ELR (cell line): ENCODE data around the gene MED13.
"Not testable (repeated sequence)": the region's sequence is repeated elsewhere in the genome, so short reads cannot be mapped to it uniquely, and the experiment has no call there.

Experiments
- DNase-seq: peaks from one replicate; pipeline ENCODE4 v3.0.0-alpha.2; 2015; ENCODE audit warnings: low read depth

The MED13 gene

DNA sequence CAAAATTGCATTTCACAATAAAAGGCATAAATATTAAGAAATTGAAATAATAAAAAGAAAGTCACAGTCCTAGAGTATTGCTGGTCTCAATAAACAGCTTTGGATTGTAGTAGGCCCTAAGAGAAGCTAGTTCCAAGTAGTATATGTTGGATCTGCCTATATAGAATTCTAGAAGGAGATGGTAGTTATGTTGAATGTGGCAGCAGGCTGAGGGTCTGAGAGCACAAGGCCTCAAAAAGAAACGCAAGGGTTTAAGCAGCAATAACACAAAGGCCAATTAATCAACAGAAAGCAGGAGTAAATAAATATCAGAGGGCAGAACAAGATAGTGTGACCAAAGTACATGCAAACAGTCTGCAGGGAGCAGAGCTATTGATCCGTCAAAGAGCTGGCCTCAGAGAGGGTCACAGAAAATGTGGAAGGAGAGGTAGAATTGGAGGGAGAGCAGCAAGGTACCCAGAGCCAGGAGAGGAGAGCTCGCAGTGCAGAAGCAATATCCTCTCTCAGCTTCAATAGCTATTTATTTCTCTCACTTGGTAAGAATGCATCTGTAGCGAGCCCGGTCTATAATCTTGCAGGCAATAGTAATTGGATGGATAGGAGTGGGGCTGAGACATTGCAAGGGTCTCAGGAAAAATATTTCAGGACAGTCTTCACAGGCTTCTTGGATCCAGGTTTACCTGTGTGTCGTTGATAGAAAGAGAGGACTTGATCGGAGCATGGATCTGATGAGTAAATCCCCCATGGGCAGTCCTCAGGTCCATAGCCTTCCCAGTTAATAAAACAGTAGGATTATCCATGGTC lies 25.1 kb upstream of the MED13 start:
- DNase-seq, result no peak

- DNase-seq, result no peak
Measured at GRCh38 chr17:62089334-62089733, 24.3 kb upstream of the MED13 start.

- no peak for DNase-seq
Measured at GRCh38 chr17:62086737-62087136, 21.7 kb upstream of the MED13 start.

- DNase-seq, result no peak
Measured at GRCh38 chr17:62085511-62086408, 20.7 kb upstream of the MED13 start.

DNA sequence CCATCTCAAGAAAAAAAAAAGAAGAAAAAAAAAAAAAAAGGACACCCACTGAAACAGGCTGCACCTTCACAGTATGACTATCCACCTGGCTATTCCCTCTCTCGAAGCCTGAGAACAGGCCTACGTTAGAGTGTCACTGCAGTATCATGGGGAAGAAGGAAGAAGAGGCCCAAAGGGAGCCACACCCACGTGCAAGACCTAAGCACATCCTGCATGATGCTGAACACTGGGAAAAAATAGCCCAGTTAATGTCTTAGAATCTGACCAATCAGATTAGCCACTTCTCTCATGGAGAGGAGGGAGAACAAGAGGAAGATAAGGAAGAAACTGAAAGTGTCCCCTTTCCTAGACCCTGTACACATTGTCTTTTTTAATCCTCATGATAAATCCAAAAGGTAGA lies 19.5 kb upstream of the MED13 start:
- DNase-seq, result peak; percentile 11

GRCh38 chr17:62083651-62084050 lies 18.6 kb upstream of the MED13 start:
- DNase-seq, result no peak

DNA sequence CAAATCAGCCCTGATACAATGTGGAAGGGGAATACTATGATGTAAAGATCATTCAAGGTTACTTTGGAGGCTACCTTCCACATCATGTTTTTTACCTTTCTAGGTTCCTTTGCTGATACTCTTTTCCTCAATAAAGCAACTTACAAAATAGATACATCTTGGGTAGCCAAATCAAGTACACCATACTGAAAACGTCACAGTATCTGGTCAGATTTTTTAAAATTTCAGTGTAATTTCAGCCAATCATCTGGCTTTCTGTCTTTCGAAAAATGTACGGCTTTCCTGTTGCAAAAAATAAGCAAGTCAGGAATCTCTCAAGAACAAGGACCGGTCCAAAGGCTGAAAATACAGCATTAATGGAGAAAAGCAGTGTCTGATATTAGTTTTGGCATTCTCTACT lies 15.6 kb upstream of the MED13 start:
- DNase-seq, result no peak

DNA sequence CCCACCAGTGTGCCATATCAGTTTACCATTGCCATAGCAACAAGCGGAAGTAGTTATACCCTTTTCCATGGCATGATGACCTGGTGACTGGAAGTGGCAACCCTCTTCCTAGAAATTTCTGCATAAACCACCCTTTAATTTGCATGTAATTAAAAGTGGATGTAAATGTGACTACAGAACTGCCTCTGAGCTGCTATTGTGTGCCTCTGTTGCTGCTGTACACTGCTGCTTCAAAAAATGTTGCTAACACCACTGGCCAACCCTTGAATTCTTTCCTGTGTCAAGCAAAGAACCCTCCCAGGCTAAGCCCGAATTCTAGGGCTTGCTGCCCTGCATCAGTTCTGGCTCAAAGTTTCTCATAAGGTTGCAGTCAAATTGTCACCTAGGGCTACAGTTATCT lies 12.9 kb upstream of the MED13 start:
- DNase-seq, result no peak

GRCh38 chr17:62076864-62077788 lies 12.0 kb upstream of the MED13 start:
- DNase-seq, result no peak

DNA sequence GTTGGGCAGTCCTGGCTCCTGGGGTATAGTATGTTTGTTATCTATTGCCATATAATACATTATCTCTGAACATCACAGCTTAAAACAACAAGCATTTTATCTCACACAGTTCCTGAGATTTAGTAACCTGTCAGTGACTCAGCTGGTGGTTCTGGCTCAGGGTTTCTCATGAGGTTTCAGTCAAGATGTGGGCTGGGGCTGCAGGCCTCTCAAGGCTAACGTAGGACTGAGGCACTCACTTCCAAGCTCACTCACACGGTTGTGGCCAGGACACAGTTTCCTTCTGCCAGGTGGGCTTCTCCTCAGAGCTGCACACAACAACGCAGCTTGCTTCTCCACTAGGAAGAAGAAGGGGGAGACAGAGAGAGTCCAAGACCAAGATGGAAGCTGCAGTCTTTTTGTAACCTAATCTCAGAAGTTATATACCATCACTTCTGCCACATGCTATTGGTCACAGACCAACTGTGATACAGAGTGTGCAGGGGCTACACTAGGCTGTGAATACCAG lies 10.3 kb upstream of the MED13 start:
- DNase-seq, result peak; percentile 18

- no peak for DNase-seq
Measured at GRCh38 chr17:62073993-62074392, 8.9 kb upstream of the MED13 start.

DNA sequence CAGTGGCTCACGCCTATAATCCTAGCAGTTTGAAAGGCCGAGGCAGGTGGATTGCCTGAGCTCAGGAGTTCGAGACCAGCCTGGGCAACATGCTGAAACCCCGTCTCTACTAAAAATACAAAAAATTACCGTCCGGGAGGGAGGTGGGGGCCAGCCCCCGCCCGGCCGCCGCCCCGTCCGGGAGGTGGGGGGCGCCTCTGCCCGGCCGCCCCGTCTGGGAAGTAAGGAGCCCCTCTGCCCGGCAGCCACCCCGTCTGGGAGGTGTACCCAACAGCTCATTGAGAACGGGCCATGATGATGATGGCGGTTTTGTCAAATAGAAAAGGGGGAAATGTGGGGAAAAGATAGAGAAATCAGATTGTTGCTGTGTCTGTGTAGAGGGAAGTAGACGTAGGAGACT lies 7.8 kb upstream of the MED13 start:
- DNase-seq, result not testable (repeated sequence)

- DNase-seq, result no peak
Measured at GRCh38 chr17:62070900-62071299, 5.8 kb upstream of the MED13 start.

GRCh38 chr17:62067165-62068145 lies 2.4 kb upstream of the MED13 start:
- no peak for DNase-seq

DNA sequence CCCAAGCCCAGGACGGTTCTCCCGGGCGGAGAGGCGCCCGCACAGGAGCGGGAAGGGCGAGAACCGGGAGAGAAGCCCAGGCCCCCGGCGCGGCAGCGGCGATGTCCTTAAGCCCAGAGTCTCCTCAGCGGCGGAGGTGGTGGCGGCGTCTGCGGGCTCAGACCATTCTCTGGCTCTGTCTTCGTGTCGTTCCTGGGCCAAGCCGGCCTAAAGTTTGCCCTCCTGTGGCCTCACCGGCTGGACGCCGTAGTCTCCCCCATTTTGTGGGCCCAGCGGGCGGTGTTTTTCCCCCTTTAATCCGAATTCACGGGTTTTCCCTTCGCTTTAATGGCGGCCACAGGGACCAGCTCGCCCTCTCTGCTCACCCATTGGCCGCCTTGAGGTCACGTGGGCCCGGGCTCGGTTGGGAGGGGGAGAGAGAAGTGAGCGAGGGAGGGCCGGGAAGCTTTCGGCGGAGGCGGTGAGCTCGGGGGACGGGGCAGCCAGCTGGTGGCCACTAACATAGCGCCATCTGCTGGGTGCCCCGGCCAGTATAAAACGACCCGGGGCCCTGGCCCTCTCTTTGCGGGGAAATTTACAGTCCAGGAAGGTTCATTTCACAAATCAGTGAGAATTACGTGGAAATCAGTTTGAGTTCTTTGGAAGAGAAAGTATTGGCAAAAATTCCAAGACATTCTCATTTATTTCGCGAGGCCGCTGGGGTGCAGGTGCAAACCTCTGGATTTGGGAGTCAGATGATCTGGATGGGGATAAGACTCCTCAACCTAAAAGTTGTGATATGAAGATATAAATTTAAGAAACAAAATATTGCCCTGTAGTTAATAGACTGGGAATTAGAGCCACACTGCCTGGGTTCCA lies 762 bp upstream of the MED13 start:
- DNase-seq, result peak; percentile 99

DNA sequence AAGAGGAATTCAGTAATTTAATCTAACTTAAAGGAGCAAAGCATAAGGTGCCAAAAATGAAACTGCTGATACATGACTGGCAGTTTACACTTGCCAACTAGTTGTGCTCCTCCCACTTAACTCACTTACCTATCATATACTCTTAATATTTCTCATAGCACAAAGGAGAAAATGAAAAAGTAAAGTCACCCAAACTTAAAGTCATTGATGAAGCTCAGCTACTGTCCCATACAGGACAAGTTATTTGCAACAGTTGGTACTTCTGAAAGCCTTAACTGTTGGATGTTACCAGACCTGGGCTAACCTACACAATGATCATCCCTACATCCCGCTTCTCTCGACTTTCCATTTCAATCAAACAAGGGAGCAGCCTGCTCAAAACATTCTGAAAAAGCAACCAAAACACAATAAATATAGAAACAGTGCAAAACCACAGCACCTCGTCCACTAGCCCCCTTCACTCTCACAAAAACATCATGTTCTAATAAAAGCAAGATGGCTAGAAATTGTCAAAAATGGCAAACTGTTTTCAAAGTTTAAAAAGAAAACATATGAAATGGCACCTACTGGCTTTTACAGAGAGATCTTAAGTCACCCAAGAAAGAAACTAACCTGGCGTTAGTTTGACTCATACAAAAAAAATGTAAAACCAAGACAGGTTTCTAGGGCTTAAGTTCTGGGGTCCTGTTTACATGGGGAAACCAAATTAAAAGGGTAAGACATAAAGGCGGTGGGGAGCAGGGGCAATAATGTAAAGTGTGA lies 868 bp downstream of the MED13 start:
- peak; percentile 66 for DNase-seq

DNA sequence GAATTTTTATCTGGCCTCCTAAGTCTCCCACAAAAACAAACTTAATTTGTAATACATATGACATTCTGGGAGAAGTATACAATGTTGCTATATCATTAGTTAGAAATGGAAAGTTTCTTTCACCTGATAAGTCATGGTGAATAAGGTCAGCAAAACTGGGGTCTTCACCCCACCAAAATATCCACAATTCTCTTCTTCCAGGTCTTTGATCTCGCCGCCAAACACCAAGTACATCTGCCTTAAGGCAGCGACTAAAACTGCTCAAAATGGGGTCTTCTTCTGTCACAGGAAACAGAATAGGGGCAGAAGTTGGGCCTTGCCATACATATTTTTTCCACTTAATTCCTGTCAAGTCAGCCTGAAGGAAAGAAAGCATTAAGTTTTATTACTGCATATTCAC lies 2.1 kb downstream of the MED13 start:
- peak; percentile 15 for DNase-seq

- peak; percentile 24 for DNase-seq
Measured at GRCh38 chr17:62062302-62062701, 2.8 kb downstream of the MED13 start.

- no peak for DNase-seq
Measured at GRCh38 chr17:62059414-62059813, 5.7 kb downstream of the MED13 start.
